ENCODE data around the gene RAB3GAP2.
A peak's percentile ranks its signal among the peaks of the same experiment; 100 is the strongest.

The RAB3GAP2 gene

DNA sequence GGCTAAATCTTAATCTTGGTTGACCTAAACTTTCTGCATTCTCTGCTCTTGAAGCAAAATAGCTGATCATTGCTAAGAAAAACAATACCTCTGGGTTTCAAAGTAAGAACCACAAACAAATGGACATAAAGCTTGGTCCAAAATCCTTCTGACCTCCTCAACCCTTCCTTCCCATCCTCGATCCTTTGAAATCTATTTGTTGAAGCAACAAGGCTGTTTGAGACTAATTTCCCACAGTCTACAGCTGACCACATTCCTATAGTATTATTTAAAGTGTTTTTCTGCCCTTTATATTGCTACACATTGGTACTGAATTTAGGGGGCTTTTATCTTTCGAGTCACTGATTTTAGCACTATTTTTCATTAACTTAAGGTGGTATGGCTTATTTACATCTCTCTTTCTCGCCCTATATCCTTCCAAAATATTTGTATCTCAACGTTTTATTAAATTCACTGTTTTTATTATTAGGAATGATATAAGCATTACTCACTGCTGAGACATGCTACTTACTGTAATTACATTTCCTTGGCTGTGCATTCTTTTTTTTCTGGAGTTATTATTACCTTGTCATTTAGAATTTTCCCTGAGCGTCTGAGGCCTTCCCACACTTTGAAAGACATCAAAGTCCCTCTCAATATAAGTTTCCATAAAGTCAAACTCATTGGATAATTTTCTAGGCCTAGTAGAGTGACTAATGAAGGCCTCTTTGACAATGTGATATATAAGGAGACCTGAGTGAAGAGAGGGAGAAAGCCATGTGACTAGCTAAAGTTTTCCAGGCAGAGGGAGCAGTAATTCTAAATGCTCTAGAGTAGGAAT is 73.9 kb downstream of the RAB3GAP2 start:
- Histone ChIP-seq H3K36me3 (ENCODE audit: control insufficient read depth, low read length) (peaks cover 62% of the 10 kb centered on the region), H3K4me1 (ENCODE audit: control insufficient read depth, low read length) (no peaks in the 10 kb centered on the region), H3K9me2 (replicated peaks; ENCODE audit: control insufficient read depth, low read length) (no peaks in the 10 kb centered on the region), H4K20me1 (ENCODE audit: control insufficient read depth, insufficient read depth, low read depth, low read length) (no peaks in the 10 kb centered on the region), H3K27ac (ENCODE audit: low read depth, low read length) (no peak overlapping the region), H3K4me3 (ENCODE audit: low read length) (no peak overlapping the region), H3K4me2 (ENCODE audit: low read length) (no peak overlapping the region), H3K79me2 (ENCODE audit: control insufficient read depth, low read length) (no peaks in the 10 kb centered on the region), H3K9me3 (ENCODE audit: control insufficient read depth, insufficient read depth, low read length) (no peaks in the 10 kb centered on the region), H3F3A (ENCODE audit: control insufficient read depth, insufficient read depth) (no peaks in the 10 kb centered on the region), H3K27me3 (ENCODE audit: control insufficient read depth, low read length) (no peaks in the 10 kb centered on the region)
- TF ChIP-seq, protein P1, sequence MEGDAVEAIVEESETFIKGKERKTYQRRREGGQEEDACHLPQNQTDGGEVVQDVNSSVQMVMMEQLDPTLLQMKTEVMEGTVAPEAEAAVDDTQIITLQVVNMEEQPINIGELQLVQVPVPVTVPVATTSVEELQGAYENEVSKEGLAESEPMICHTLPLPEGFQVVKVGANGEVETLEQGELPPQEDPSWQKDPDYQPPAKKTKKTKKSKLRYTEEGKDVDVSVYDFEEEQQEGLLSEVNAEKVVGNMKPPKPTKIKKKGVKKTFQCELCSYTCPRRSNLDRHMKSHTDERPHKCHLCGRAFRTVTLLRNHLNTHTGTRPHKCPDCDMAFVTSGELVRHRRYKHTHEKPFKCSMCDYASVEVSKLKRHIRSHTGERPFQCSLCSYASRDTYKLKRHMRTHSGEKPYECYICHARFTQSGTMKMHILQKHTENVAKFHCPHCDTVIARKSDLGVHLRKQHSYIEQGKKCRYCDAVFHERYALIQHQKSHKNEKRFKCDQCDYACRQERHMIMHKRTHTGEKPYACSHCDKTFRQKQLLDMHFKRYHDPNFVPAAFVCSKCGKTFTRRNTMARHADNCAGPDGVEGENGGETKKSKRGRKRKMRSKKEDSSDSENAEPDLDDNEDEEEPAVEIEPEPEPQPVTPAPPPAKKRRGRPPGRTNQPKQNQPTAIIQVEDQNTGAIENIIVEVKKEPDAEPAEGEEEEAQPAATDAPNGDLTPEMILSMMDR (IDR thresholded peaks at IDR 0.05; ENCODE audit: low read depth, low read length, poor library complexity, severe bottlenecking): no peak
- TF ChIP-seq EZH2phosphoT487 (IDR thresholded peaks at IDR 0.05; ENCODE audit: borderline replicate concordance, low read length): no peak

DNA sequence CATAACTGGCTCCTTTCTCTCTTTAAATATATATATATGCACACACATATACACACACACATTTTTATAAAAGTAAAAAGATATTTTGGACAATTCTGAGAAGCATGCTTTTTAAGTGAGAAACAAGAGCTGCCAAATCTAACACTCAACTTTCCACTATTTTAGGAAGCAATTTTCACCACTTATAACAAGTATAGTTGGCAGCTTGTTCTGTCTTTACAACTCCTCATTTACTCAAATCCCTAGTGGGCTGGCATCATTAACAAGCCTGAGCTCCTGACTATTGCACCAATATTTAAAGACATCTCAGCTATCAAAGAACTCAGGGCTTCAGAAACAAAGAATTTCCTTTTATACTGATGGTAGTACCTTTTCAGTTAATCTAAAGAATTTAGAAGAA is 76.6 kb downstream of the RAB3GAP2 start:
- no peaks in the 10 kb centered on the region for H3K27me3 ChIP-seq (ENCODE audit: control insufficient read depth, low read length)
- H3K4me2 ChIP-seq (ENCODE audit: low read length): no peak overlapping the region
- no peaks in the 10 kb centered on the region for H3K4me1 ChIP-seq (ENCODE audit: control insufficient read depth, low read length)
- no peak overlapping the region for H3K4me3 ChIP-seq (ENCODE audit: low read length)
- peaks cover 65% of the 10 kb centered on the region for H3K36me3 ChIP-seq (ENCODE audit: control insufficient read depth, low read length)
- no peaks in the 10 kb centered on the region for H3K9me2 ChIP-seq (replicated peaks; ENCODE audit: control insufficient read depth, low read length)
- no peaks in the 10 kb centered on the region for H3K79me2 ChIP-seq (ENCODE audit: control insufficient read depth, low read length)
- no peaks in the 10 kb centered on the region for H3K9me3 ChIP-seq (ENCODE audit: control insufficient read depth, insufficient read depth, low read length)
- H3F3A ChIP-seq (ENCODE audit: control insufficient read depth, insufficient read depth): peaks cover 4% of the 10 kb centered on the region; the same call in 1 of the 2 replicates
- H4K20me1 ChIP-seq (ENCODE audit: control insufficient read depth, insufficient read depth, low read depth, low read length): no peaks in the 10 kb centered on the region; the same call in 1 of the 2 replicates
- no peak overlapping the region for H3K27ac ChIP-seq (ENCODE audit: low read depth, low read length)
- TF ChIP-seq, protein P1 (IDR thresholded peaks at IDR 0.05; ENCODE audit: low read depth, low read length, poor library complexity, severe bottlenecking): no peak
- TF ChIP-seq EZH2phosphoT487 (IDR thresholded peaks at IDR 0.05; ENCODE audit: borderline replicate concordance, low read length): no peak

DNA sequence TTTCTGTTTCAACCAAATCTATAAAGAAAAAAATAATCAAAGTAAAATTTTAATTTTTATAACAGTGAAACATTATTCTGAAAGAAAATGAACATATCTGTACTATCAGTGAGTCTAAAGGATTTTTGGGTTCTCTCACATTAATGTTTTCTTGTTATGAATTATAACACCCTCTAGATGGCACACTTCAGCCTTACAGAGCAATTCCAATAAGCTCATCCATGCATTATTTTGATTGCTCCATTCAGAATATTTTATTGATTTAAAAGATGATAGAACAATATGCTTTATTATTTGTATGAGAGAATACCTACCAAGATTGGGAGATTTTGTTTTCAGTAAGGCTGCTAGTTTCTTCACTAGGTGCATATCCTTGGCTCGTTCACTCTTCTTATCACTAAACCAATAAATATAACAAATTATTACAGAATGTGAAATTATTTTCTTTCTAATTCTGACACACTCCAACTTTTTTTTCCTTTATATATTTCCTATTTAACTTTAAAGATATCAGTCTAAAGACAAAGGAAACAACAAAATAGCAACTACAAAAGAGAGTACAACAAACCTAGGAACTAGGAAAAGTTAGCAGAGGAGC is 82.4 kb downstream of the RAB3GAP2 start:
- Histone ChIP-seq H3K4me3 (ENCODE audit: low read length) (no peak overlapping the region), H3K9me2 (replicated peaks; ENCODE audit: control insufficient read depth, low read length) (no peaks in the 10 kb centered on the region), H4K20me1 (ENCODE audit: control insufficient read depth, insufficient read depth, low read depth, low read length) (no peaks in the 10 kb centered on the region; the same call in 1 of the 2 replicates), H3F3A (ENCODE audit: control insufficient read depth, insufficient read depth) (peaks cover 10% of the 10 kb centered on the region; the same call in 1 of the 2 replicates), H3K4me2 (ENCODE audit: low read length) (no peak overlapping the region), H3K36me3 (ENCODE audit: control insufficient read depth, low read length) (peaks cover 70% of the 10 kb centered on the region), H3K4me1 (ENCODE audit: control insufficient read depth, low read length) (no peaks in the 10 kb centered on the region), H3K27me3 (ENCODE audit: control insufficient read depth, low read length) (no peaks in the 10 kb centered on the region), H3K79me2 (ENCODE audit: control insufficient read depth, low read length) (no peaks in the 10 kb centered on the region), H3K9me3 (ENCODE audit: control insufficient read depth, insufficient read depth, low read length) (no peaks in the 10 kb centered on the region), H3K27ac (ENCODE audit: low read depth, low read length) (no peak overlapping the region)
- no peak for TF ChIP-seq EZH2phosphoT487 (IDR thresholded peaks at IDR 0.05; ENCODE audit: borderline replicate concordance, low read length)
- TF ChIP-seq, protein P1 (IDR thresholded peaks at IDR 0.05; ENCODE audit: low read depth, low read length, poor library complexity, severe bottlenecking): peak; percentile 58
